Fibroblast of lung (primary cell): ENCODE data around the gene CCDC78. TPM values are rescaled to one million over a fixed set of nuclear protein-coding genes. Genes with fewer than 3 reads are reported as not detected.

ENCODE experiments used
- DNase-seq, 2 donors: peaks; one replicate each; pipeline versions ENCODE4 v3.0.0 to v3.0.0-alpha.2; 2010; ENCODE audit warnings: low read depth in 2 of 2
- H2AFZ ChIP-seq: 2 replicates; pipeline ENCODE4 v1.5.1; 2012; ENCODE audit warnings: low read length, control low read depth, inconsistent platforms
- H3K27ac ChIP-seq: 2 replicates; pipeline ENCODE4 v1.5.1; 2011; ENCODE audit warnings: low read length, control low read depth; ENCODE audit not compliant: insufficient read depth
- H3K27me3 ChIP-seq: 2 replicates; pipeline ENCODE4 v1.5.1; 2011; ENCODE audit warnings: mild to moderate bottlenecking, low read length; ENCODE audit not compliant: control insufficient read depth, insufficient read depth
- H3K36me3 ChIP-seq: 2 replicates; pipeline ENCODE4 v1.5.1; 2011; ENCODE audit warnings: low read length; ENCODE audit not compliant: control insufficient read depth, insufficient read depth
- H3K4me1 ChIP-seq: 2 replicates; pipeline ENCODE4 v1.5.1; 2011; ENCODE audit warnings: low read length; ENCODE audit not compliant: control insufficient read depth, insufficient read depth; ENCODE audit errors: extremely low read depth
- H3K4me2 ChIP-seq: 2 replicates; pipeline ENCODE4 v1.5.1; 2011; ENCODE audit warnings: low read length, control low read depth; ENCODE audit not compliant: insufficient read depth; ENCODE audit errors: extremely low read depth
- H3K4me3 ChIP-seq, 4 experiments: fragments of 200-600 bp in 1 of 4; sonication (generic) in 1 of 4; replicated peaks in 1 of 4; 2 replicates each; pipeline ENCODE4 v1.5.1; 2011 to 2016; ENCODE audit warnings: low read length in 4 of 4, low read depth in 3 of 4, mild to moderate bottlenecking in 3 of 4, control low read depth in 2 of 4, inconsistent platforms in 1 of 4, mixed read lengths in 1 of 4; ENCODE audit not compliant: insufficient read depth in 1 of 4; ENCODE audit errors: control extremely low read depth in 1 of 4
- H3K79me2 ChIP-seq: 2 replicates; pipeline ENCODE4 v1.5.1; 2012; ENCODE audit warnings: mild to moderate bottlenecking, low read length, inconsistent platforms; ENCODE audit not compliant: control insufficient read depth, insufficient read depth
- H3K9ac ChIP-seq: 2 replicates; pipeline ENCODE4 v1.5.1; 2011; ENCODE audit warnings: mild to moderate bottlenecking, low read length, control low read depth; ENCODE audit not compliant: insufficient read depth
- H3K9me3 ChIP-seq: 2 replicates; pipeline ENCODE4 v1.5.1; 2012; ENCODE audit warnings: low read depth, low read length; ENCODE audit not compliant: control insufficient read depth, insufficient read depth
- H4K20me1 ChIP-seq: 2 replicates; pipeline ENCODE4 v1.5.1; 2011; ENCODE audit warnings: low read length; ENCODE audit not compliant: control insufficient read depth, insufficient read depth; ENCODE audit errors: extremely low read depth
- CTCF ChIP-seq, 2 donors: IDR thresholded peaks in 1 of 2; conservative IDR thresholded peaks in 1 of 2; 1 replicate in 1 of 2; 2 replicates in 1 of 2; pipeline ENCODE4 v1.5.1; 2011 to 2012; ENCODE audit warnings: low read length in 2 of 2, control low read depth in 1 of 2, inconsistent platforms in 1 of 2, low read depth in 1 of 2, mild to moderate bottlenecking in 1 of 2
- EZH2 ChIP-seq: IDR thresholded peaks from 2 replicates; pipeline ENCODE4 v1.5.1; 2012; ENCODE audit warnings: low read length, control low read depth, mild to moderate bottlenecking; ENCODE audit errors: missing control alignments
- polyA plus RNA-seq, 2 donors: library from polyadenylated mRNA; depleted of rRNA in 1 of 2; stranded (reverse) in 1 of 2; unstranded in 1 of 2; fragments of >200 nt; gene quantifications; 2 replicates each; pipeline ENCODE4 v1.2.1, GENCODE V29; 2011 to 2012; ENCODE audit warnings: missing spikeins in 1 of 2
- total RNA-seq: library from RNA; depleted of rRNA; stranded (reverse); fragments of >200 nt; gene quantifications from 2 replicates; pipeline ENCODE4 v1.2.1, GENCODE V29; 2014

CCDC78 gene
- total and polyA plus RNA-seq, 2 donors (not counting 1 experiment from before 2014, with no cell fraction given): 0.50 to 1.8 TPM

GRCh38 chr16:774086-775001, 48.1 kb upstream of the CCDC78 start:
- Histone ChIP-seq H3K4me2 (no peak overlapping the region), H3K27ac (no peak overlapping the region), H2AFZ (no peak overlapping the region), H3K36me3 (no peaks in the 10 kb centered on the region), H3K79me2 (no peaks in the 10 kb centered on the region), H3K4me3 (no peak overlapping the region), H3K4me1 (no peaks in the 10 kb centered on the region), H3K9ac (no peak overlapping the region), H4K20me1 (no peaks in the 10 kb centered on the region), H3K9me3 (no peaks in the 10 kb centered on the region), H3K27me3 (no peaks in the 10 kb centered on the region)
- TF ChIP-seq CTCF (conservative IDR thresholded peaks at IDR 0.05 in 1 of 2, IDR thresholded peaks at IDR 0.05 in 1 of 2; ENCODE audit: low read depth in 1 of 2, low read length in 2 of 2) (no peak), EZH2 (no peak)
- DNase-seq: no peak

GRCh38 chr16:772959-773358, 46.7 kb upstream of the CCDC78 start:
- no peak overlapping the region for H2AFZ ChIP-seq
- no peaks in the 10 kb centered on the region for H3K79me2 ChIP-seq
- no peak overlapping the region for H3K4me2 ChIP-seq
- no peaks in the 10 kb centered on the region for H3K27me3 ChIP-seq
- DNase-seq: no peak
- H3K36me3 ChIP-seq: no peaks in the 10 kb centered on the region
- H4K20me1 ChIP-seq: no peaks in the 10 kb centered on the region
- no peaks in the 10 kb centered on the region for H3K4me1 ChIP-seq
- no peak overlapping the region for H3K9ac ChIP-seq
- no peaks in the 10 kb centered on the region for H3K9me3 ChIP-seq
- no peak for TF ChIP-seq CTCF (conservative IDR thresholded peaks at IDR 0.05 in 1 of 2, IDR thresholded peaks at IDR 0.05 in 1 of 2; ENCODE audit: low read depth in 1 of 2, low read length in 2 of 2)
- TF ChIP-seq EZH2: no peak
- H3K27ac ChIP-seq: no peak overlapping the region
- no peak overlapping the region for H3K4me3 ChIP-seq

- no peak for TF ChIP-seq EZH2
- TF ChIP-seq CTCF (conservative IDR thresholded peaks at IDR 0.05 in 1 of 2, IDR thresholded peaks at IDR 0.05 in 1 of 2; ENCODE audit: low read depth in 1 of 2, low read length in 2 of 2): no peak
- Histone ChIP-seq H3K27ac (no peak overlapping the region), H4K20me1 (no peaks in the 10 kb centered on the region), H3K4me2 (no peak overlapping the region), H3K79me2 (no peaks in the 10 kb centered on the region), H2AFZ (no peak overlapping the region), H3K4me1 (no peaks in the 10 kb centered on the region), H3K36me3 (no peaks in the 10 kb centered on the region), H3K9me3 (no peaks in the 10 kb centered on the region), H3K27me3 (no peaks in the 10 kb centered on the region), H3K4me3 (no peak overlapping the region), H3K9ac (no peak overlapping the region)
- no peak for DNase-seq
Observed at GRCh38 chr16:770411-770810, 44.2 kb upstream of the CCDC78 start.
